ENCODE results near the gene PRKX.
"Not testable (repeated sequence)": the region's sequence is repeated elsewhere in the genome, so short reads cannot be mapped to it uniquely, and the experiment has no call there.

PRKX gene

DNA sequence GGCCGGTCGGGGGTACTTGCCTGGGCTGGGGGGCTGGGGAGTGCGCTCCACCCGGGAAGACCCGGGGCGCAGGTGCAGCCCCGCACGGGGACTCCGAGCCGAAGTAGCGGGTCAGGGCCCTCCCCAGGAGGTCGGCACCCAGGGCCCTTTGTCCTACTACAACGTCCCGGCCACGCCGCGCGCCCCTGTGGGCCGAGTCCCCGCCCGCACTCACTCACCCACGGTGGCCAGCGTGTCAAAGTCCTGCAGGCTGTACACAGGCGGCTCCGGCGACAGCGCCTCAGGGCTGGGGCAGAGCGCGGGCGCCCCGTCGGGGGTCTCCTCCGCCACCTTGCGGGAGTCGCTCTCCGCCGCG is 602 bp downstream of the PRKX start:
- TF ChIP-seq, protein P1, sequence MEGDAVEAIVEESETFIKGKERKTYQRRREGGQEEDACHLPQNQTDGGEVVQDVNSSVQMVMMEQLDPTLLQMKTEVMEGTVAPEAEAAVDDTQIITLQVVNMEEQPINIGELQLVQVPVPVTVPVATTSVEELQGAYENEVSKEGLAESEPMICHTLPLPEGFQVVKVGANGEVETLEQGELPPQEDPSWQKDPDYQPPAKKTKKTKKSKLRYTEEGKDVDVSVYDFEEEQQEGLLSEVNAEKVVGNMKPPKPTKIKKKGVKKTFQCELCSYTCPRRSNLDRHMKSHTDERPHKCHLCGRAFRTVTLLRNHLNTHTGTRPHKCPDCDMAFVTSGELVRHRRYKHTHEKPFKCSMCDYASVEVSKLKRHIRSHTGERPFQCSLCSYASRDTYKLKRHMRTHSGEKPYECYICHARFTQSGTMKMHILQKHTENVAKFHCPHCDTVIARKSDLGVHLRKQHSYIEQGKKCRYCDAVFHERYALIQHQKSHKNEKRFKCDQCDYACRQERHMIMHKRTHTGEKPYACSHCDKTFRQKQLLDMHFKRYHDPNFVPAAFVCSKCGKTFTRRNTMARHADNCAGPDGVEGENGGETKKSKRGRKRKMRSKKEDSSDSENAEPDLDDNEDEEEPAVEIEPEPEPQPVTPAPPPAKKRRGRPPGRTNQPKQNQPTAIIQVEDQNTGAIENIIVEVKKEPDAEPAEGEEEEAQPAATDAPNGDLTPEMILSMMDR (IDR thresholded peaks at IDR 0.05; ENCODE audit: insufficient read depth, low read depth, low read length, missing control alignments), result no peak
- no peak for DNase-seq (ENCODE audit: low read depth)
- H3K4me3 ChIP-seq (ENCODE audit: low read length), result peak overlapping the region; percentile 63

- TF ChIP-seq, protein P1 (IDR thresholded peaks at IDR 0.05; ENCODE audit: insufficient read depth, low read depth, low read length, missing control alignments), result no peak
- DNase-seq (ENCODE audit: low read depth), result peak; percentile 22
- H3K4me3 ChIP-seq (ENCODE audit: low read length), result peak overlapping the region; percentile 63
These were observed 1.2 kb downstream of the PRKX start for GRCh38 chrX:3712051-3712869.

GRCh38 chrX:3711331-3711917 is 2.0 kb downstream of the PRKX start:
- TF ChIP-seq, protein P1 (IDR thresholded peaks at IDR 0.05; ENCODE audit: insufficient read depth, low read depth, low read length, missing control alignments), result no peak
- peak overlapping the region; percentile 63 for H3K4me3 ChIP-seq (ENCODE audit: low read length)
- DNase-seq (ENCODE audit: low read depth), result no peak

DNA sequence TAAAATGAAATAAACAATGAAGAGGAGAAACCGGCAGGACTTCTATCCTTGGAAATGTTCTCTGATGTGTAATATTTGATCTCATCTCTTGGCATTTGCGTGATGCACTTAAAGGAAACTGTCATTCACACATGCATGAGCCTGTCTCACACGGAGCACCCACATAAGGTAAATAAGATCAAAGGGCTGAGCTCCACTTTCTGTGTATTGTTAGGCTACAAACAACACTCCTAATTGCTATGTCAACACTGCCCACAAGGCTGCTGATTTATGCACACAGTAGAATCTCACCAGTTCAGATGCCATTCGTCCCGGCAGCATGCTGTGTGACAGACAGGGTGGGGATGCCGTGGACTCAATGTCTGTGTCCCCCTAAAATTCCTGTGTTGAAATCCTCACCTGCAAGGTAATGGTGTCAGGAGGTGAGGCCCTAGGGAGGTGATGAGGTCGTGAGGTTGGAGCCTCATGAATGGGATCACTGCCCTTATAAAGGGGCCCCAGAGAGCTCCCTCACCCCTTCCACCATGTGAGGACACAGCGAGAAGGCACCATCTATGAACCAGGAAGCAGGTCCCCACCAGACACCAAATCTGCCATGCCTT is 5.7 kb downstream of the PRKX start:
- H3K4me3 ChIP-seq (ENCODE audit: low read length), result not testable (repeated sequence)
- peak; percentile 68 for DNase-seq (ENCODE audit: low read depth)

- no peak for DNase-seq (ENCODE audit: low read depth)
- TF ChIP-seq, protein P1 (IDR thresholded peaks at IDR 0.05; ENCODE audit: insufficient read depth, low read depth, low read length, missing control alignments), result no peak
- no peak overlapping the region for H3K4me3 ChIP-seq (ENCODE audit: low read length)
These were observed 7.0 kb downstream of the PRKX start for GRCh38 chrX:3706481-3706880.

DNA sequence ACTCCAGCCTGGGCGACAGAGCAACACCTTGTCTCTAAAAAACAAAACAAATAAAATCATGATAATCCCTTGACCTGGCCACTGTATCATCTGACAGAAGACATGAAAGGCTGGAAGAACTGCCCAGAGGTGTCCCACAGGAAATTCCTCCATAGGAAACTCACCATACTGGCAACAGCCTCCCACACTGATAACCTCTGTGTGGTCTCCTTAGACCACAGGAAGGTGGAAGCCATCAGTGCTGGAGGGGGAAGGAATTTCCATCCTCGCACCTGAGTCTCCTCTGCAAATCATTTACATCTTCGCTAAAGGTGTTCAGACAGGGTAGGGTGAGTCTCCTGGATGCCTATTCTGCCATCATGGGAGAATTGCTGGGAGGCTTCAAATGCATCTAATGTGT is 10.2 kb downstream of the PRKX start:
- H3K4me3 ChIP-seq (ENCODE audit: low read length); DNase-seq (ENCODE audit: low read depth): not testable (repeated sequence)

DNA sequence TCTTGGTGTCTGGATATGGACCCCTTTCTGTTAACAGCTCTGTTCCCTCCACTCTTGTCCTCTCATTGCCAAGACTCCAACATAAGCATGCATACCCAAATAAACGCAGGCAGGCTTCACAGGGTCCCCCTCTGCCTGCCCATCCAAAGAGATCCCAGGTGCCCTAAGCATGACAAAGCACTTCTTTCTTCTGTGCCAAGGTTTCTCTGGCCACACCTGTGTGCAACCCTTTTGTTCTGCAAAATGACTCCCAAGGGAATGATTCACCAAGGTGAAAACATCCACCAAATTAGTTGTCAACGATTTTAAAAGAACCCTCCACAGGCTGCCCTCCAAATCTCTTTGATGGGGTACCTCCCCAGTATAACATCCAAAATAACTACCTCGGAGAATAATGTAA is 11.4 kb downstream of the PRKX start:
- H3K4me3 ChIP-seq (ENCODE audit: low read length), result not testable (repeated sequence)
- DNase-seq (ENCODE audit: low read depth), result peak; percentile 53

DNA sequence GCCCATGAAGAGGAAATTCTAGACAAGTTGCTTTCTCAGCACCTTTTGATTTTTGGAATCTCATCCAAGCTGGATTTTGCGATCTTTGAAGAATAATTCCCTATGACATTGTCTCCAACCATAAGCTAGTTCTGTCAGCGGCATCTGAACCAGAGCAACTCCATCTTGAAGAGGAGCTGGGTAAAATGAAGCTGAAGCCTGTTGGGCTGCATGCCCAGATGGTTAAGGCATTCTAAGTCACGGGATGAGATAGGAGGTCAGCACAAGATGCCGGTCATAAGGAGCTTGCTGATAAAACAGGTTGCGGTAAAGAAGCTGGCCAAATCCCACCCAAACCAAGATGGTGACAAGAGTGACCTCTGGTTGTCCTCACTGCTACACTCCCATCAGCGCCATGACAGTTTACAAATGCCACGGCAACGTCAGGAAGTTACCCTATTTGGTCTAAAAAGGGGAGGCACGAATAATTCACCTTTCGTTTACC is 12.0 kb downstream of the PRKX start:
- not testable (repeated sequence) for DNase-seq (ENCODE audit: low read depth)

DNA sequence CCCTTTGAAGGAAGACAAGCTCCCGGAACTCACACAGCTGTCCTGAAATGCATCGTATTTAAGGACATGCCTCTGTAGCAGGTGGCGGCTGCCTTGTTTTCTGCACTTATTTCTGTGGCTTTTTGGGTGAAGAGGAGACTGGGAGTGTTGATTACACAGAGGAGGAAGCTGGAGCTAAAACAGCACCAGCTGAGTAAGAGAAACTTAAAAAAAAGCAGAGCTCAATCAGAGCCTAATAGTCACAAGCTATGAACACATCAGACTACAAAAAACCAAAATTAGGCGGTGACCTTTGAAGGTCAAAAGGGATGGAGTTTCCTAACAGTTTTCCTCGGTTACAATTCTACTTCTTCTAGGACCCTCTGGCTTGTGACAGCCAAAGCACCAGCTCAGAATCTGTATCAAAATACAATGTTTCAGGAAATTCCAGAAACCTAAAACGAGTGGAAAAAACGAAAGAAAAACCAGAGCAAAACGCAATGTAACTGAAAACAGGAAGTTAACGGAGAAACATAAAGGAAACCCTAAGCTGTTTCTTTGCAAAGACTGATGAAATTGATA is 13.5 kb downstream of the PRKX start:
- TF ChIP-seq, protein P1 (IDR thresholded peaks at IDR 0.05; ENCODE audit: insufficient read depth, low read depth, low read length, missing control alignments), result no peak
- no peak for DNase-seq (ENCODE audit: low read depth)

More for the DNA sequence above, 12.0 kb downstream of the PRKX start:
- not testable (repeated sequence) for H3K4me3 ChIP-seq (ENCODE audit: low read length)

More for the DNA sequence above, 13.5 kb downstream of the PRKX start:
- no peak overlapping the region for H3K4me3 ChIP-seq (ENCODE audit: low read length)
